SKM-1 treated with dmso at 0.1 percent for 144 hours (cell line): Measurements from ENCODE around the gene RPS19.
"Not testable (repeated sequence)": the region's sequence is repeated elsewhere in the genome, so short reads cannot be mapped to it uniquely, and the experiment has no call there.

Experiments
- DNase-seq: peaks from one replicate; lab custom pipeline; 2025; ENCODE audit not compliant: unreplicated experiment; lab: John Stamatoyannopoulos, UW

Gene RPS19

DNA sequence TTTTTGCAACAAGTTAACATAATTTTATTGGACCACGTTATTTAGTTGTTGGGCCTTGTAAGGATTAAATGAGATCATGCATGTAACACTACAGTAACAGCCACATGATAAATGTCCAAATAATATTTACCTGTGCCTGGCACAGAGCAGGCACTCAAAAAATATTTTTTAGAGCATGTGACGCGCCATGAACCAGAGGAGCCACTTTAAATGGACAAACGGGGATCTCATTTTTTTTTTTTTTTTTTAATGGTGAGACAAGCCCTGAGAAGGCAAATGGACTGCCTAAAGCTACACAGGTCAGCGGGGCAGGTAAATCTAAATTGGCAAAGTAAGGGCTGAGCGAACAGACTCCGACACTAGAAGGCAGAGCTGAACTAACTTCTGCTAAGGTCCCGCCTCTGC lies 840 bp upstream of the RPS19 start:
- no peak for DNase-seq

DNA sequence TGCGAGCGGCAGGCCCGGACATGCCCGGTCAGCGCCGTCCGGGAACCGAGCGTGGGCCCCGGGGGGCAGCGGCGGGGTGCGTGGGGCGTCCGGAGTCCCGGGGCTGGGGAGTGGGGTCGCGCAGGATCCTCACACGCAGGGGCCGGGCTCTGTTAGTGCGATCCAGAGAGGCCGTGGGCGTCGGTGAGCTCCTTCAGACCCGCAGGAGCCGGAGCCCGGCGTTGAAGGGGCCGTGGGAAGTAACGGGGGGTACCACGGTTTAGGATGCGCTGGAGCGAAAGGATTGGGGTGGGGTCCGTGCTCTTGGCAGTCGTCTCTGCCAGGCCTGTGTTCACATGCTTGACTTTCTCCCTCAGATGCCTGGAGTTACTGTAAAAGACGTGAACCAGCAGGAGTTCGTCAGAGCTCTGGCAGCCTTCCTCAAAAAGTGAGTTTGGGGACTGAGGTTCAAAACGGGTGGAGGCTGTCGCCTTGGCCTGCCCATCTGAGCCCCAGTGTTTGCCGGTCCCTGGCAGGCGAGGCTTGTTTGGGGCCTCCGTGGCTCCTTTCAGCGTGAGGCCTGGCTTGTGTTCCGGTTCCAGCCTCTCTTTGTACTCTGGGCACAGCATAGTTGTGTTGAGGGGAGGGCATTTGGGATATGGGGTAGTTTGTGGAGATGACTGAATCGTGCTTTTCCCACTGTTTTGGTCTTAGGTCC lies 512 bp downstream of the RPS19 start:
- DNase-seq = no peak

DNA sequence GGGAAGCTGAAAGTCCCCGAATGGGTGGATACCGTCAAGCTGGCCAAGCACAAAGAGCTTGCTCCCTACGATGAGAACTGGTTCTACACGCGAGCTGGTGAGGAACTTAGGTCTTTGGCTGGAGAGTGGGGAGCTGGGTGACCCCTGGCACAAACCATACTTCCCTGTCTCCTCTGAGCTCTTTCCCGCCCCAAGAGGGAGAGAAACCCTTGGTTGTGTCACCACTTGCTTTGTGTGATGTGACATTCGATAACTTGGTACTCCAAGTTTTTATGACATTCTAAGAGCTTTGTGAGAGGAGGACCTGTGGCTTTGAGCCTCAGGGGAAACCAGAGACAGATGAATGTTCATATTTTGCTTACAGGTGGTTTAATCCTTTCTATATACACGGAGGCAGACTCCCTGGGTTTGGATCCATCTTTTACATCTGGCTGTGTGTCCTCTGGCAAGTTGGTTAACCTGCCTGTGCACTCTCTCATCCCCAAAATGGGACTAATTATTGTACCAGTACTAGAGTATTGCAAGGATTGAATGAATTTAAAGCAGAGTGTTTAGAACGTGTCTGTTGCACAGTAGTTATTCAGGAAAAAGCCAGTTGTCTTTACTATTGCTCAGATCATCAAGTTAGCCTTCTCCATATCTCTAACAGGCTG lies 1.2 kb downstream of the RPS19 start:
- no peak for DNase-seq

DNA sequence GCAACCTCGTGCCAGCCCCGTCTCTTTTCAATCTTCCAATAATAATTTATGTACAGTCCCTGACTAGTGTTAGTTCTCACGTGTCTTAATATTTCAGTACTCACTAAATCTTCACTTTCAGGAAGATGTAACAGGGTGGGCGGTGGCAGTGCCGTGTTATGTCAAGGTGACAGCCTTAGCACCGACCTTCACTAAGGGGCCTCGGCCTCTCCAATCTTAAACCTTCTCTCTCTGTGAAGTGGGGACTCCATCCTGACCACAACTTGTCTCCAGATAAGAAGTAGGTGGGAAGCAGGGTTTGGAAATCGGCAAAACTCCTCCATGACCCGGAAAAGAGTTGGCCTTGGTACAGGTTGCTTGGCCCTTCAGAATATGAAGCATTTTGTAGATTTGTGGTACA lies 1.8 kb downstream of the RPS19 start:
- DNase-seq = no peak

DNA sequence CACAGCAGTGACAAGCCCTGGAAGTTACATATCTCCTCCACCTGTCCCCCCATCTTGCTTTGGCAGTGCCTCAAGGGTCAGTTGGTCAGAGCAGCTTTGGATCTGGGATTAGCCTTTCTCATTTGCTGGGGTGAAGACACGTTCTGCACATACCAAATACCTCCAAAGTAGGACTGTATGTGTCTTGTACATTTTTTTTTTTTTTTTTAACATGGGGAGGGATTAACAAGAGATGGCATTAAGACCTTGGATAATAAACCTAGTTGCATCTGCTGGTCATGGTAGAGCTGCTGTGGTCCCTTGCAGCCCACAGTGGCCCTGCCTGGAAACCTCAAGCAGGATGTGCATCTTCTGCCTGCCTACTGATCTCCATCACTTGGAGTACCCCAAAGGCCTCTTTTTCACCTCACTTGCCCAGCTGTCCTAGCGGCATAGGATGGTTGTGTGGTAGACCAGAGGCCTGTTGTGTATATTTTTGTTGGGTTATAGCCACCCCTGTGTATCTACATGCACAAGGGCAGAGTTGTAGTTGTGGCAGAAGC lies 2.5 kb downstream of the RPS19 start:
- DNase-seq = no peak

DNA sequence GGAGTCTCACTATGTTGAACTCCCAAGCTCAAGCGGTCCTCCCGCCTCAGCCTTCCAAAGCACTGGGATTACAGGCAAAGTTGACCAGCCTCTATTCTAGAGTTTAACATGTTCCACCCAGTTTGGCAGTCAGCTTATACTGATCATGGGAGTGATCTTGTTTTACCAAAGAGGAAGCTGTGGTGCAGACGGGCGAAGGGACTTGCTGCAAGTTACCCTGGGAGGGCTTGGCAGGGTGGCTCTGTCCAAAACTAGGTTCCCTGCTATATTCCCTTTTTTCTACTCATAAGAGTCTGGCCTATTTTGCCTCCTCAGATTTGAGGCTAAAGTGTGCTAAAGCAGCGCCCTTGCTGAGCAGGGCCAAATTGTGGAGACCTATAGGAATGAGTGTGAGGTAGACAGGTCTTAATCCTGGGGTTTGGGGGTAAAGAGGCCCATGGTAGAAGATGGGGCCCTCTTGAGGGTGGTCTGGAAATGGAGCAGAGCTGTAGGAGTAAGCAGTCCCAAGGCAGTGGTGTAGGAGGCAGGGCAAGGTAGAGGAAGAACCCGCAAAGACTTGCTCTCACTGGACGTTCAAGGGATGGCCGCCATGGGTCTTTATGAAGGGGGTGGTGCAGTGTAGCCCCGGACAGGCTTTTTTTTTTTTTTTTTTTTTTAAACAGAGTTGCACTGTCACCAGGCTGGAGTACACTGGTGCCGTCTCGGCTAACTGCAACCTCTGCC lies 3.3 kb downstream of the RPS19 start:
- DNase-seq = no peak

DNA sequence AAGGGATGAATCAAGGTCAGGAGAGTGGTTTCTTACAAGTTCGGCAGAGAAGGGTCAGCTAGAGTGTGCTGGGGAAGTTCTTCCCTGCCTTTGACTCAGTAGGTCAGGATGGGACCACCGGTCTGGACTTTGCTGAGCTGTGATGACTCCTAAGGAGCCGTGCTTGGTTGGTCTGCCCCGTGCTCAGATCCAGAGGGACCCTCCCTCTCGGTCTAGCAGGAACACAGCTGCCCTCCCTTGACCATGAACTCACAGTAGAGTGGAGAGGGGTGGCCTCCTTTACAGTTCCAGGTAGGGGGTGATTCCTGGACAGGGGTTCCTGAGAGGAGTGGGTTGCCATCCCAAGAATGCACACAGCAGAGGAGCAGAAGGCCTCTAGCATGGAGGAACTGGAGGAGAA lies 4.3 kb downstream of the RPS19 start:
- no peak for DNase-seq

DNA sequence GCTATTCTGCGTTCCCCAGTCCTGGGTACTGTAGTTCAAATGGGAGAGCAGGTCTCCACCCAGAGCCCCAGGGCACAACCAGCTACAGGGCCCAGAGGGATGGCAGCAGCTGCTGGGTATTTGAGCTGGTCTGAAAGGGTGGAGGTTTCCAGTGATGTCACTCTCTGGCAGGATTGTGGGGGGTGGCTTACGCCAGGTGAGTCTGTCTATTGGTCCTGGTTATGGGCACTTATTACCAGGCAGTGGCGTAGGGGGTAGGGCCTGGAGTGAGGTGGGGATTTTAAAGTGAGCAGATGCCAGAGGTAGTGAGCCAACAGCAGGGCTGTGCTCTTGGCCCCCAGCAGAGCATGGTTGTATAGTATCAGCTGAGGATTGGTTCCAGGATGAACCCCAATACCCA lies 6.2 kb downstream of the RPS19 start:
- DNase-seq = no peak

DNA sequence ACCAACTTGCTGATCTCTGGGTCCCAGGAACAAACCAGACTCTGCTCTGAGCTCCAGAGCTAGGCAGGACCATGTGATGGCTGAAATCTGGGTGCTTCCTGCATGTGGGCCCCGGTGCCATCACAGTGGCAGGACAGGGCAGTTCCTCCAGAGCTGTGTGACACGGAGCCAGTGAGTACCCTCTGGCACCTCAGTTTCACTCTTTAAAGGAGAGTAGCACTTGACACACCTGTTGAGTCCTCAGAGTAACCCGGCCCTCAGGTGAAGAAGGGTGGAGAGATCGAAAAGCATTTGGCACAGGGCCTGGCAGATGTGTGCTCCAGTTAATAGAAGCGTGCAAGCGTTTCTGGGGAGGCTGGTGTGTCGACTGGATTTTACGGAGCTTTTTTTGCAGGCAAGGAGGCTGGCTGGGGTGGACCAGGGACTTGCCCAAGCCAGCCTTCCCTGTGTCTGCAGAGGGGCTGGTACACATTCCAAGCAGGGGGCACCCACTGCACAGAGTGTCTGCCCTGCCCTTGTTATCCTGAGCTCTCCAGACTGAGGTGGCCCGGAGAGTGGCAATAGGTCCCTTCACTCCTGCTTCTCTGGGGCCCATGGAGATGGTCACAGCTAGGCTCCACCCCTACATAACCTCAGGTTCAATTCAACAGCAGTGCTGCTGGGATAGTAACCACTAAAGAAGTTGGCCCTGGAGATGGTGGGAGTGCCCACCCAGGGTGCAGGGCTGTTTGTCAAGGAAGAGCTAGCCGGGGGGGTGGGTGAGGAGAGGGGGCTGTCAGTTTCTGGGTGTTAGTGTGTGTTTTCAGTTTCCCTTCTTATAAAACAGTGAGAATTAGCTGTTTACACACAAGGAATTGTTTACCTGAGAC lies 8.3 kb downstream of the RPS19 start:
- no peak for DNase-seq

DNA sequence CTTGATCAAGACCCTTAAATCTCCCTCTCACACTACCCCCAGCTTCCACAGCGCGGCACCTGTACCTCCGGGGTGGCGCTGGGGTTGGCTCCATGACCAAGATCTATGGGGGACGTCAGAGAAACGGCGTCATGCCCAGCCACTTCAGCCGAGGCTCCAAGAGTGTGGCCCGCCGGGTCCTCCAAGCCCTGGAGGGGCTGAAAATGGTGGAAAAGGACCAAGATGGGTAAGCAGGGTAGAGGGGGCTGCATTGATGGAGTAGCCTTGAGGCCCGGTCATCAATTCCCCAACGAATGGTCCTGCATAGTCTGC lies 8.9 kb downstream of the RPS19 start:
- DNase-seq = no peak

DNA sequence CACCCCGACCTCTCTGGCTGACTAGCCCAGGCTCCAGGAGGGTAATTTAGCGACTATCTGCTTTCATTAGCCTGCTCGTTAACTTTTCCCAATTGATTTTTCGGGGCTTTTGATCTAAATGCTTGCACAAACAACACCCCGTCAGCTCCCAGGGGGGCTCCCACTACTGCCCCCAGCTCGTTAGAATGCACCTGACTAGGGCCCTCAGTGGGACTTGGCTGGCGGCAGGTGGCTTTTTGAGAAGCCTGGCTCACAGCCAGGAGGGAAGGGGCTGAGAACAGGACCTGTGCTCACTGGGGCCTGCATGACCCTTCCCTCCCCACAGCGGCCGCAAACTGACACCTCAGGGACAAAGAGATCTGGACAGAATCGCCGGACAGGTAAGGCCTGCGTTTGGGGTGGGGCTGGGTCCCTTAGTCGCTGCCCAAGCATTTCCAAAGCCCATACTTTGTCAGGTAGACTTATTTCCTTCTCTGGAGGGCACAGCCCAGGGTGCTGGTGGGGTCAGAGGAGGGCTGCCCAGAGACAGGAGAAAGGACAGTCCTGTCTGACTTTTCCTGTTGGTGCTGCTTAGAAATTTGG lies 9.4 kb downstream of the RPS19 start:
- DNase-seq = no peak

DNA sequence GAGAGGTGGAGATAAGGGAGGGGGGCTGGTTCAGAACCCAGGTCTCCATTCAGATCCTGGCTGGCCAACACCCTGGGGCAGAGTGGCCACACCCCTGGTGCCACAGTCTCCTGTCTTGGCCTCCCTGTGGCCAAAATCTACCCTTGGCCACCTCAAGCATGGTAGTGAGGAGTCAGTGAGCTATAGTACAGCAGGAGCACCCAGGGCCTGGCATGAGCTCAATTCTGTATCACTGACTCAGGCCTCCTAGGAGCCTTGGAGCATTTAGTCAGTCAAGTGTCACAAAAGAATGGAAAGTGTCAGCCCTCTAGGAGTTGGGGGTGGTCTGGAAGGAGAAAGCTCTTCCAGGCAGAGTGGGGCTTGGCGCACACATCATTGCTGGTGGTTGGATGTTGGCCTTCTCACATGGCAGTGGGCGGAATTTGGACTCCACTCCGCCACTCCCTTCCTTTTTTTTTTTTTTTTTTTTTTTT lies 10.4 kb downstream of the RPS19 start:
- DNase-seq = no peak

DNA sequence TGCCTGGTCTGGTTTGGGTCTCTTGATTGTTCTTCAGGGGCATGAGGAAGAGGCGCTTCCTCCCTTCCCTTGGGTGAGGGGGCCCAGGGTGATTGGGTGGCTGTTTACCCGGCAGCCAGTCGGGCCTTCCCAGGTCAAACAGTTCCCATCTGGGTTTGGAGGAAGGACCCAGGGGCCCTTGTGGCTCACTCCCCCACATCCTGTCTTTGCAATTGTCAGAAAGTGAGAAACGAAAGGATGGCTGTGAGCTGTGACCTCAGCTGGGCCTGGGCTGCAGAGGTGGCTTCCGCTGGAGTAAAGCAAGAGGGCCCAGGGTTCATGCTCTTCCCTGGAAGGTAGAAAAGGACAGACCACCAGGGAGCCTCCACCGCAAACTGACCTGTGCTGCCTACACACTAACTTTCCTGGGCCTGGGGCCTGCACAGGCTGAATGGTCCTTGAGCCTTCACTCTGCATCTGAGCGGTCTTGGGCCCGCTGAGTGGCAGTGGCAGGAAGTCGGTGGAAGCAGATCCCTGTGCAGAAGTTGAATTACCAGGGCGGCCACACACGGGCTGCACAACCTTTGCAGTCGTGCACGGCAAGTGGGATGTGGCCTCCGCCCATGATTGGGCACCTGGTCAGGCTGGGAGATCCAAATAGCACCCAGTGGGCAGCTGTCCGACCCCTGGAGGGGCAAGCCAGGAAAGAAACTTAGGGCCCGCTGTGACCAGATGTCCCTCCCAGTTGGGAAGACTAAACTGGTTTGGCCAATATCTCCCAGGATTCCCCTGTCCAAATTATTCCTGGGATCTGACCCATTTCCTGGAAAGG lies 11.7 kb downstream of the RPS19 start:
- DNase-seq = peak; percentile 77

DNA sequence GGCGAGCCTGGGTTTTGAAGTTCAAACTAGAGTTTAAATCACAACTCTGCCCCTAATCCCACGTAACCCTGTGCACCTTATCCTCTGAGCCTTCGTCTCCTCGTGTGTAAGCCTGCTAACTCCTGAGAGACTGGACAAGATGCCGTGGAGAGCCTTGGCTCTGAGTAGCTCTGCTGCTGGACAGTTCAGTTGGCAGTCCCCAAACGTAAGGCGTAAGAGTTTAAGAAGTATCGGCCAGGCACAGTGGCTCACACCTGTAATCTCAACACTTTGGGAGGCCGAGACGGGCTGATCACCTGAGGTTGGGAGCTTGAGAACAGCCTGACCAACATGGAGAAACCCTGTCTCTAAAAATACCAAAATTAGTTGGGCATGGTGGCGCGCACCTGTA lies 12.3 kb downstream of the RPS19 start:
- no peak for DNase-seq

DNA sequence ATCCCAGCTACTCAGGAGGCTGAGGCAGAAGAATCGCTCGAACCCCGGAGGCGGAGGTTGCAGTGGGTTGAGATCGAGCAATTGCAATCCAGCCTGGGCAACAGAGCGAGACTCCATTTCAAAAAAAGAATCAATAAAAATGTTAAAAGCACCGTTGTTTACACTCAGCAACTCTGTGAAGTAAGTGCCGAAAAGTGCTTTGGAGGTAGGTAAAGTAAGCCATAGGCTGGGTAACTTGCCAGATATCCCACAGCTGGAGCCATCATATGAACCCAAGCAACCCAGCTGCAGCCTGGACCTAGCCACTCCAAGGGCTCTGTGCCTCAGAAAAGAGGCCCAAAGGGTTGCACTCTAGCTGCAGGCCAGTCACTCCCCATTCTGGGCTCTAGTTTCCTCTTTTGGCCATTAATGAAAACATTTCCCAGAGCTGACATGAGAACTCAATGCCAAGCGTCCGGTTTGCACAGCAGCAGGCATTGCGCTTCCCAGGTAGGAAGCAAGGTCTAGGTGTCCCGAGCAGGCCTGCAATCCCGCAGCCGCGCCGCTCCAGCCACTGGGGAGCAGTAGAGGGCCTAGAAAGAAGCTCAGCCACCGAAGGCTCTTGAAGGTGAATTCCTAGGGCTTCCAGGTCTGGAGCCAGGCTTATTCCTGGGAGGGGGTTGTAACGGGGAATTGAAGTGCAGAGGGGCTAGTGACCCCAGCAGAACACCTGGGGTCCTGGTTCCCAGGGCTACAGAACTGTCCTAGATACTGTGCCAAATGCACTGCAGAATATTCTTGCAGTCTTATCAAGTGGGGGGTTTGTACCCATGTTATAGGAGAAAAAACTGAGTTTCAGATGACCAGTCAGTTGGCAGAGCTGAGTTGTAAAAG lies 13.0 kb downstream of the RPS19 start:
- no peak for DNase-seq

DNA sequence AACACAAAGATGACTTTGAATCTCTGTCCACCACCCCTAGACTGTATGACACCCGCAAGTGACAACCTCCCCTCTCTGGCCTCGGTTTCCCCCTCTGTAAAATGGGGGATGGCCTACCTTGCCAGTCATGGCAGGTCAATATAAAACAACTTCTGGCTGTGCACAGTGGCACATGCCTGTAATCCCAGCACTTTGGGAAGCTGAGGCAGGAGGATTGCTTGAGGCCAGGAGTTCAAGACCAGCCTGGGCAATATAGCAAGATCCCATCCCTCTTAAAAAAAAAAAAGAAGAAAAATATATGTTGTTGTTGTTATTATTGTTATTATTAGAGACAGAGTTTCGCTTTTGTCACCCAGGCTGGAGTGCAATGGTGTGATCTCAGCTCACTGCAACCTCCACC lies 15.9 kb downstream of the RPS19 start:
- DNase-seq = not testable (repeated sequence)

DNA sequence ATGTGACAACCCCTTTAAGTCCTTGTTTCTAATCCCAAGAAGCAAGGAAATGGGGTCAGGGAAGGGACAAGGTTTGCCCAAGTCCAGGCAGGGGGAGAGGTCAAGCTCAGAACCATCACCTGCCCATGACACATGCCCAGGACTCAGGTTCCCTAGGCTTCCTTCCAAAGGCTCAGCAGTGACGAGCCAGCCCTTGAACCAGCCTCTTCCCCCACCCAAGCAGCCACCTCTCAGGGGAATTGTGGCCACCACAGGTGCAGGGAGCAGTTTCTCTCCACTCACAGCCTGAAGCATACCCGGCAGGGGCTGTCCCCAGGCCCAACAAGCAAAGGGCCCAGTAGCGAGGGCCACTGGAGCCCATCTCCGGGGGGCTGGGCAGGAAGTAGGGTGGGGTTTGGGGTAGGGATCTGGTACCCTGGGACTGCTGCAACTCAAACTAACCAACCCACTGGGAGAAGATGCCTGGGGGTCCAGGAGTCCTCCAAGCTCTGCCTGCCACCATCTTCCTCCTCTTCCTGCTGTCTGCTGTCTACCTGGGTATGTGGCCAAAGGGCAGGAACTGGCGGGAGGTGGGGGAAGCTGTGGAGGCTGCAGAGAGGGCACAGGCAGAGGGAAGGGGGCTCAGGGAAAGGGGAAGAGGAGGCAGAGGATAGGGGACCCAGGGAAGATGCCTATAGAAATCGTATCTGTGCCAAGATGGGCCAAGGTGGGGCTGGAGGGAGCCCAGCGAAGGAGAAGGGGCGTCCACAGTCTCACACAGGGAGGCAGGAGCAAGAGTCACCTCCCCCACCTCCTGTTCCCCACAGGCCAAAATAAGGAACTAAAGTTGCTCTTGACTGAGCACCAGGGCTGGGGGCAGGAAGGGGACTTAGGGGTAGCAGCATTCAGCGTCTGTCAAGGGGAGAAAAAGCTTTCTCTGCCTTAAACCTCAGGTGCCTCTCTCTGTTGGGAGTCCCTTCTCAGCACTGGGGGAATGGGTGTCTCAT lies 17.1 kb downstream of the RPS19 start, which contains the start of gene CD79A:
Gene CD79A (plus strand): TSS at position 433 of the 986 bp plus-strand sequence. CDS start 26 bp downstream, at position 459.
- DNase-seq = peak; percentile 78
